Measurements from ENCODE around the gene HMGXB3. TPM values are rescaled to one million over a fixed set of nuclear protein-coding genes. Genes with fewer than 3 reads are reported as not detected.

The HMGXB3 gene
- total RNA-seq, 1 experiment from 2014 or later: 26.9 TPM

GRCh38 chr5:150000990-150001659 is 586 bp downstream of the HMGXB3 start:
- Histone ChIP-seq H3K9me3 (ENCODE audit: control insufficient read depth, low read depth, low read length) (no peaks in the 10 kb centered on the region), H3K79me1 (ENCODE audit: insufficient read depth, low read depth, low read length, poor library complexity, severe bottlenecking) (no peaks in the 10 kb centered on the region), H2BK20ac (ENCODE audit: low read depth, low read length, poor library complexity, severe bottlenecking) (no peak overlapping the region), H3K18ac (ENCODE audit: insufficient read length, low read depth, low read length) (no peak overlapping the region), H4K8ac (replicated peaks; ENCODE audit: insufficient read length, low read depth, low read length) (no peak overlapping the region), H3K79me2 (ENCODE audit: insufficient read depth, low read length) (no peaks in the 10 kb centered on the region; the same call in 1 of the 2 replicates), H3T11ph (ENCODE audit: low read length) (no peak overlapping the region), H2BK120ac (ENCODE audit: low read depth, low read length, poor library complexity, severe bottlenecking) (no peak overlapping the region), H4K5ac (ENCODE audit: insufficient read length, low read depth, low read length) (no peak overlapping the region), H2BK15ac (ENCODE audit: low read depth, low read length) (no peak overlapping the region), H3K14ac (ENCODE audit: insufficient read depth, low read length) (peak overlapping the region; percentile 89), H3K23me2 (ENCODE audit: insufficient read length, low read depth, low read length, poor library complexity, severe bottlenecking) (peaks cover 13% of the 10 kb centered on the region), H3K9ac (ENCODE audit: extremely low read depth, insufficient read length, low read length) (peak overlapping the region; percentile 79), H2AK5ac (ENCODE audit: insufficient read length, low read length) (no peak overlapping the region), H4K91ac (ENCODE audit: insufficient read length, low read depth, low read length) (no peak overlapping the region), H3K4me1 (ENCODE audit: insufficient read depth, low read length) (peaks cover 2% of the 10 kb centered on the region; the same call in 1 of the 2 replicates), H3K4me2 (ENCODE audit: insufficient read depth, insufficient read length, low read length) (peak overlapping the region; percentile 95), H3K56ac (ENCODE audit: insufficient read length, low read depth, low read length) (no peak overlapping the region), H2BK5ac (ENCODE audit: insufficient read length, low read length) (no peak overlapping the region), H3K27me3 (ENCODE audit: insufficient read depth, low read length) (no peaks in the 10 kb centered on the region), H2BK12ac (ENCODE audit: insufficient read length, low read depth, low read length) (no peak overlapping the region), H2AFZ (ENCODE audit: low read length) (no peak overlapping the region), H3K27ac (ENCODE audit: insufficient read length, low read depth, low read length) (no peak overlapping the region), H3K23ac (ENCODE audit: insufficient read length, low read depth, low read length) (no peak overlapping the region), H4K20me1 (ENCODE audit: control insufficient read depth, insufficient read depth, insufficient read length) (no peaks in the 10 kb centered on the region), H3K4ac (ENCODE audit: low read depth, low read length) (no peak overlapping the region)
- Mint-ChIP-seq H3K9me3 (no peaks in the 10 kb centered on the region; a peak in 1 of 5 replicates), H3K27me3 (ENCODE audit: low read depth) (no peaks in the 10 kb centered on the region), H3K36me3 (ENCODE audit: insufficient read depth in 1 of 3, low read depth in 3 of 3) (peaks cover 11 to 15% (median 14%) of the 10 kb centered on the region in 3 experiments; a peak in 6 of 7 replicates), H3K4me3 (peak overlapping the region; percentile 88 to 95), H3K4me1 (peaks cover 19 to 23% of the 10 kb centered on the region in 2 experiments), H3K27ac (peak overlapping the region in 1 of 3 experiments; percentile 77; a peak in 1 of 7 replicates)
- no CpG with 5 or more reads among the region's 44 CpGs for WGBS (ENCODE audit: extremely low coverage, insufficient read length, low lambda C conversion rate)
- no peak for TF ChIP-seq CTCF (conservative IDR thresholded peaks at IDR 0.05)
- peak; percentile 39 for DNase-seq

Data from H9 (cell line).